Left renal pelvis (tissue), 4 donors: ENCODE measurements around the gene GNGT1. TPM values are rescaled to one million over a fixed set of nuclear protein-coding genes. Genes with fewer than 3 reads are reported as not detected.

Experiments
- DNase-seq, 4 donors: peaks; one replicate each; pipeline ENCODE4 v3.0.0-alpha.2; 2013; ENCODE audit warnings: low read depth in 4 of 4, low spot score in 3 of 4
- polyA plus RNA-seq, 4 donors: library from polyadenylated mRNA; unstranded; fragments of 120-200 nt; gene quantifications; one replicate each; pipeline ENCODE4 v1.2.1, GENCODE V29; 2013; ENCODE audit not compliant: insufficient read length in 4 of 4

GNGT1 gene
- under 1 TPM in 1 of 4 donors, not detected in 3; 0.26 TPM for polyA plus RNA-seq

DNA sequence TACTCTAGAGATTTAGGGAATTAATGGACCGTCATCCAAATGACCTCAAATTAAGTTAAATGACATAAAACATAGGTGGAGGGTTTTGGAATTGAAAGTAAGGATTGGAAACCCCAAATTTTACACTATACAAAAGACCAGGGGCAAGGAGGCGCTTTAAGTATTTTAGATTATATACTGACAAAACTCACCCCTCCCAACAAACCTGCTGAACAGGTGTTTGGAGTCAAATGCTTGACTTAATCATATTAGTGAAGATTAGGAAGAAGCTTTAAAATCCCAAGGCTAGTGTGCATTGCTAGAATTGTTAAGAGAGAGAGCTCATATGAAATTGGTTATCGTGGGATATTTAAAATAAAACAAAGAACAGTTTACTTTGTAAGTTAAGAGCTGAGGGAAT is at the start of gene GNGT1:
TSS of gene GNGT1 (plus strand) at position 301 of the 400 bp plus-strand sequence. CDS start 180 bp downstream, outside the sequence.
- DNase-seq, result no peak

DNA sequence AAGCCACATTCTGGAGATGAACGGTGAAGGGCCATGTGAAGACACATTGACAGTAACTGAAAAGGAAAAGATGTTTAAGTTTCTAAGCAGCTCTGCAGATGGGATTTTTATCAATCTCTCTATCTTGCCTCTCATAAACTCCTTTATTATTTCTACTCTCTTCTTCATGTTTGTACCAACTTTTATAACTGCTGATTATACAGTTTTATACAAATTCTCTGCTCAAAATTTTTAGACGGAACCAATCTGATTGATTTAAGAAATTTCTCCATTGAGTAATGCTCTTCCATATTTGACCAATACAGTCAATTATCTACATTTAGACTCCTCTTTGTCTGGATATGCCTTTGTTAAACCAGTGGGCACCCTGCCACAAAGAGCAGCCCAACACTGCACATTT is 47.5 kb upstream of the GNGT1 start:
- DNase-seq, result no peak

DNA sequence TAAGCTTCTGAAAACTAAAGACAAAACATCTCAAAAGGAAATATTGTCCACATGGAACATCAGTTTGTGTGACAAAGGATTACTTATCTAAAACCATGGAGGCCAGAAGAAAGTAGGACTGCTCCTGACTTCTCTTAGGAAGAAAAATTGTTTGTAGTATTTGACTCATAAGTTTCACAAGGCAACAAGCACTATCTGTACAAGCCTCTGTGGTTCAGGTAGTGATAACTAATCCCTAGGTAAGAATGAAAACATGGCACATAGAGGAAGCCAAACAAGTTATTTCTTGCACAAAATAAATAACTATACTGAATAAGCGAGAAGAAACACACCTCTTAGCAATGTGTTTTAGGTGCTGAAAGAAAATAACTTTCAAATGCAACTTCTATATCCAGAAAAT is 46.1 kb upstream of the GNGT1 start:
- DNase-seq, result no peak

DNA sequence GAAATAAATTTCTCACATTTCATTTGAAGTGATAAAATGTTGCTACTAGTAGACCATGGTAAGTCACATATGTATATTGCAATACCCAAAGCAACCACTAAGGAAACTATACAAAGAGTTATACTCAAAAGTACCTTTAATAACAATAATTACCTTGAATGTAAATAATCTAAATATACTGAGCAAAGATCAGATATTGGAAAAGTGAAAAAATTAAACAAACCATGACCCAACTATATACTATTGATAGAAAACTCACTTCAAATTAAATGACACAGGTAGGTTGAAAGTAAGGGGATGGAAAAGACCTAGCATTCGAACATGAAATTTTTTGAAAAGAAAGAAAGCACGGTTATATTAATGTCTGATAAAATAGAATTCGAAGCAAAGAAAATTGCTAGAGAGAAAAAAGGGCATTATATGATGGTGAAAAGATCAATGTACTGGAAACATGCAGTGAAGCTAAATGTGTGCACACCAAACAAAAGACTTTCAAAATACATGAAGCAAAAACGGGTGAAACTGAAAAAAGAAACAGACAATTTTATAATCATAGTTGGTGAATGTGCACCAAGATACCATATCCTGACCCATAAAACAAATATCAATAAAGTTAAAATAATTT is 44.9 kb upstream of the GNGT1 start:
- no peak for DNase-seq

DNA sequence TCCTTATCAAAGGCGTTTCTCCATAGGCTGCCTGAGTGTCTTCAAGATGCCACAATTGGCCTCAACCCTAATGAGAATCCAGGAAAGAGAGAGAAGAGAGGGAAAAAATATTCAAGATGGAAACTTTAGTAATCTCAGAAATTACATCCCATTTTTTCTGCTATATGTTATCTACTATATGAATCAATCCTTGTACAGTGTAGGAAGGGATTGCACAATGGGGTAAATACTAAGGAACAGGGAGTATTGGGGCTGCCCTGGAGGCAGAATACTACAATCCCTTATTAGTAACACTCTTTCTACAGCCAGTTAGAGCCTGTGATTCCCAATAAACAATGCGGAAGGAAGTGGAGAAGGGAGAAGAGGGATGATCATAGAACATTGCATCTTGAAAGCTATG is 43.7 kb upstream of the GNGT1 start:
- DNase-seq, result no peak

DNA sequence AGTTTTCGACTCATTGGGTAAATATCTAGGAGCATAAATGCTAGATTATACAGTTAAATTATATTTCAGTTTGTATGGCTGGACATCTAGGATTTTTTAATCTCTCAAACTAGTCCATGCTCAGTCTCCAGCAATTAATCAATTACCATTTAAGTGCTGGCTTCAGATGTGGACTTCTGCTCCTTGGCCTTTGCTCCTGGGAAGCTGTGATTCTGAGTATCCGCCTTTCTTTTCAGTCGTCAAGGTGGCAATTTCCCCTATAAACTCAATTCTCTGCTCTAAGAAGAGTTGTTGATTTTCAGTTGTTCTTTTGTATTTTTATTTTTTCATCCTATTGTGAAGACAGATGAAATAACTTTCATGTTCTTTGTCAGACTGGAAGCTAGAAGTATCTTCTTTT is 39.5 kb upstream of the GNGT1 start:
- DNase-seq, result no peak

DNA sequence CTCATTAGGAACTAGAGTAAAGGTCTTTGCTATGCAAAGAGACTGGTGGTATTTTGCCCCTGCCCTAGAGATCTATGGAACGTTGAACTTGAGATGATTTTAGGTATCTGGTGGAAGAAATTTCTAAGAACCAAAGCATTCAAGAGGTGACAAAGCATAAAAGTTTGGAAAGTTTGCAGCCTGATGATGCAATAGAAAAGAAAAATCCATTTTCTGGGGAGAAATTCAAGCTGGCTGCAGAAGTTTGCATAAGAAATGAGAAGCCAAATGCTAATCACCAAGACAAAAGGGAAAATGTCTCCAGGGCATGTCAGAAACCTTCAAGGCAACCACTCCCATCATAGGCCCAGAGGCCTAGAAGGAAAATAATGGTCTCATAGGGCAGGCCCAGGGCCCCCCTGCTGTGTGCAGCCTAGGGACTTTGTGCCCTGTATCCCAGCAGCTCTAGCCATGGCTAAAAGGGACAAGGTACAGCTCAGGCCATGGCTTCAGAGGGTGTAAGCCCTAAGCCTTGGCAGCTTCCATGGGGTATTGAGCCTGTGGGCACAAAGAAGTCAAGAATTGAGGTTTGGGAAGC is 32.3 kb upstream of the GNGT1 start:
- no peak for DNase-seq

DNA sequence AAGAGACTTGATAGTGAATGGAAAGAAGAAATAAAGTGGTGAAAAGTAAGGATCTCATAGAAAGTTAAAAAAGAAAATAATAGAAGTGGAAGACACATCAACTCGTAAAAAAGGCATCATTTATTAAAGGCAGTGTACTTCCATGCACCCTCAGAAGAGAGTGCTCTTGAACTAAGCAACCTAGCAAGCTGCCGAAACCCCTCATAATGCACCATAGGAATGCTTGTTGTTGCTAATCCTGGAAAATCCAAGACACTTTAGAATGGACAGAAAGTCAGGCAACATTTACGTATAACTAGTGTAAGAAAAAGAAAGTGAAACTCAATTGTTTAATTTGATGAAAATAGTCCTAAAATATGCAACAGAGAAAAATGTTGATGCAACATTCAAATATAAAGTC is 28.6 kb upstream of the GNGT1 start:
- DNase-seq, result no peak

DNA sequence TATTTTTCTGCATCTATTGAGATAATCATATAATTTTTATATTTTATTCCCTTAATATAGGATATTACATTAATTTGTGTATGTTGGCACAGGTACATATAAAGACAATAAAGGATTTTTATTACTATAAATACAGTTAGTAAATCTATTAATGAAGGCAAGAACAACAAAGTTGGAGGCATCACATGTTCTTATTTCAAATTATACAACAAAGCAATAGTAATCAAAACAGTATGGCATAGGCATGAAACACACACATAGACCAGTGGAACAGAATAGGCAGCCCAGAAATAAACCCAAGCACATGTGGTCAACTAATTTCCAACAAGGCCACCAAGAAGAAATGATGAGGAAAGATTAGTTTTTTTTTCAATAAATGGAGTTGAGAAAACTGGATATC is 27.0 kb upstream of the GNGT1 start:
- DNase-seq, result no peak

DNA sequence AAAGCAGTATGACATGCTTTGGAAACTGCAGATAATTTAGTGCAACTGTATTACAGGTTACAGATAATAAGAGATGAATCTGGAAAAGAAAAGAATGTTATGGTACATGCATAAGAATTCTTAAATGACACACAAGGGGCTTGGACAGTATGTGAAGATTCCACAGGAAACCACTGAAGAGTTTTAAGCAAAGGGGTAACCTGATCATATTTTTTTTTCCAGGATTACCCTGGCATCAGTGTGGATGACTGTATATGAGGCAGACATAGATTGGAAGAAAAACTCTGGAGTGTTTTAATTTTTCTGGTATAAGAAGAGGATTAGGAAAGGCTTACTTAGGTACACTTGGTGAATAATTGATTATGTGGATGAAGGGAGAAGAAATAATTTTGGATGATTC is 23.9 kb upstream of the GNGT1 start:
- no peak for DNase-seq

DNA sequence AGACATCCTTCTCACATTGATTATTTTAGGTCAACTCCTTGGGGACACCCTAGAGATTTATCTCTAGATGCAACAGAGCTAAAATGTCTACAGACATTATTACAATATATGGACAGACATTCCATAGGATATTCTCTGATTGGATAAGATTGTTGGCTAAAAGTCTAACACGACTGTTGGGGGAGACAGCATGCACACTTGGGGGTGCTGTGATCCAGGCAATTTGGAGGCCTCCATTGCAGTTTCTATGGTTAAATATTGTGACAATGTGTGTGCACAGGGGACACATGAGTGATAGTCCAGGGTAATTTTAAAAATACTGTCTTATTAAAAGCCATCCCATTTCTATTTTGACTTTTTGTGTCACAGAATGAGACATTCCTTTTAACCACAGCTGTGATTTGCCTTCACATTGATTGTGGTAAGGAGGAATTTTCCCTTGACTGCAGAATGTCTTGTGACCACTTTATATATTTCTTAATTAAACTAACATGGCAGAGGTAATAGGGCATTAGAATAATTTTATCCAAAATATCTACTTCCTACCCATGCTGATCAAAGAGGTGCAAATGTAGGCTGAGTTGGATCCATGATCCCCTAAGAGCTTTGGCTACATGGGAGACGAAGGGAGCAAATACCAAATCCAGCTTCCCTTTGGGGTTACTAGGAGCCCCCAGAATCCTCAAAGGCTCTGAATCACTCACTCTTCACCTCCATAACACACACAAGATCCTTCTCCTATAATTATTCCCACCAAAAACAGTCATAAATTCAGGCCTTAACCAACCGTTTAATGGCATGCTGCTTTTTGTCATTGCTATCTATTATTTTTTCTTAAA is 23.1 kb upstream of the GNGT1 start:
- DNase-seq, result no peak

DNA sequence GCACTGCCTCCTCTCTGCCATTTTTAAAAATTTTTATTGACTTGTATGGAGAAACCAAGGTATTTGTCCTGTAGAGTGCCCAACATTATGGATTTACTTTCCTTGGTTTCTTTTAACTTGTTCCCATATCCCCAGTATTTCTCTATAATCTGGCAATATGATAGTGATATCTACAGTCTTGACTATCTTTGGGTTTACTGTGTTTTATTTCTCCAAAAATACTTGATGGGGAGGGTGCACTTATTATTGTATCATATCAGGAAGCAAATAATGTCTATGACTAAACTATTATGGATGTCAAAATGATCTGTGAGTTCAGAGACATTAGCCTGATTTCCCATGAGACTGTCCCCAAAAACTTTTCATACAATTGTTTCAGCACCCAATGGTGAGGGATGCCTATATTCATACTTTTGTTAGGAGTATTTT is 22.4 kb upstream of the GNGT1 start:
- no peak for DNase-seq

DNA sequence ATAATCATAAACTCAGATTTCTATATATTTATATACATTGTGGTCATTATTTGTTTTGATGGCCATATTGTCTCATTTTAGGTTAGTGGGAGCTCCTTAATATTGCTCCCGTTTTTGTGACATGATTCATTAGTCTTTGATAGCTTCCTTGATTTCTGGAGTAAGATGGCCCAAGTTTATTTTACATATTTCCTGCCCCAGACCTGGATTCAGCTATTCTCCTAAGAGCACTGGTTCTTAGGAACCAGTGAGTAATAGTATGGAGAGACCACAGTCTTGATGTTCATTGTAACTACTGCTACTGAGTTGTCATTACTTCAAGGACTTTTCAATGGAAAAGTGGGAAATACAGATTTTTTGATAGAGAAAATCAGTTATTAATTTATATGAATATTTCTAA is 21.8 kb upstream of the GNGT1 start:
- no peak for DNase-seq

DNA sequence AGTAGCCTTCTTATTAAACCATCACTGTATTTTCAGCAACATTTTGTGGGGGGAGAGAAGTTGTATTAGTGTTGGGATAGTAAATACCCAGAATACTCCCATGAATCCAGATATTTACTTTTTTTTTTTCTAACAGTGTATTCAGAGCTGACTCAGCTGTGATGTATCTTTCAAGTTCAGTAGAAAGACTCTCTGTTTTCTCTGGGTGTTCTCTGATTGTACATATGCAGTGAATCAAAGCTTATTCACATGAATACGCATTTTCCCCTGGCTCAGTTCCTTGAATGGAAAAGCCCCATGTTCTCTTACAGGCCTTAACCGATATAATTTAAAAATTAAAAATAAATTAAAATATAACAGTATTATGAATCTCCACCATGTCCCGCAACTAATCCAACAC is 17.1 kb upstream of the GNGT1 start:
- DNase-seq, result no peak

DNA sequence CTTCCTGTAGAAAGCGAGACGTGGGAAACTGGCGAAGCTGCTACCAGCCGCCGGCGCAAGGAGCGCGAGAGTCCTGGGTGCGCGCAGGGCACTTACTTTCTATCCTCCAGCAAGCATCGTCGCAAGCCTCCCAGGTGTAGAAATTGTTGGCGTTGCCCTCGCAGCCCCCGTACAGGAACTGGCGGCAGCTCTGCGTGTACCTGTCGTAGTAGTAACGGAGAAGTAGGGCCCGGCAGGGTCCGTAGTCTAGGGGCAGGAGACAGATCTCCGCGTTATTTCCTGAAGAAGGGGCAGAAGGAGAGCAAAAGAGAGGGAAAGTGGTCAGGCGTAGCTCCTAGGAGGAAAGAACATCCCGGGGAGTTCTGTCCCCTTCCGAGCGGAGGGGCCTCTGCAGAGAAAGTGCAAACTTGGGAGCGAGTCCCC is 16.3 kb upstream of the GNGT1 start:
- DNase-seq, result peak in 3 of 4 donors; percentile 31 to 46 (median 35)

DNA sequence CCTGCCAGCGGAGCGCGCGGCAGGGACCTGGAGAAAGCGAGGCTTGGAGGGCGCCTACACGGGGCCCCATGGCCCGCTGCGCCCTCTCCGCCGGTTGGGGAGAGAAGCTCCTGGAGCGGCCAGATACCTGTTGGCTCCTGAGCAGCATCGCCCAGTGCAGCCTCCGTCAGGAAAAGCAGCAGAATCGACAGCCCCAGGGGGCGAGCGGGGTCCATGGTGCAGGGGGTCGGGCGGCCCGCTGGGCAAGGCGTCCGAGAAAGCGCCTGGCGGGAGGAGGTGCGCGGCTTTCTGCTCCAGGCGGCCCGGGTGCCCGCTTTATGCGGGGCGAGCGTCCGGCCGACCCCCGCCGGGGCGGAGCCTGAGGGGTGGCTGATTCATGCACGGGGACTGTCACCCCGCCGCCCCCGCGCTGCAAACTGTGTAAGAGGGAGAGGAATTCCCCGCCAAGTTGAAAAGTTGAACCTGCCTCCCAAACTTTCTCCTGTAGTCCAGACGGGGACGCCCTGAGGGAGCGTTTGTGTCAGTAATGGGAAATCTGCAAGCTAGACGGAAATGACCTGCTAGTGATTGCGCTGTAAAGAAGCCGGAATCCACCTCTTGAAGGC is 15.8 kb upstream of the GNGT1 start, which contains the start of gene TFPI2:
TSS of gene TFPI2 (minus strand) at position 290 of the 605 bp plus-strand sequence. CDS start at position 215, 75 bp downstream.
- DNase-seq, result peak in 3 of 4 donors; percentile 35 to 54 (median 41)

DNA sequence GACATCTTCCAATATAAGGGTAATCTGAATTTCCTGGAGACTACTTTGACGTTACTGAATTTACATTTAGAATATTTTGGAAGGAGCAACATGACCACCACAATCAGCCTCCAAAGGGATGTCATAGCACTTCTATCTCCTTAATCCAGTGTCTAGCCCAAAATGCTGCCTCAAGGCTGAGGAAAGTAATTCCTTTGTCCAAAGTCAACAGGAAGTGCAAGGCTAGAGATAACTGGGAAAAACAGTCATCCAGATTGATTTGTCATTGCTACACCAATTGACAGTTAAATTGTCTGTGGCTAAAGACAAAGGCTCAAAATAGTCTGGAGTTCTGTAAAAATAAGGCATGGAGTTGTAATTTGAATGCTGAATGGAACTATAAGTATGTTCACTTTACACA is 11.9 kb upstream of the GNGT1 start:
- no peak for DNase-seq

DNA sequence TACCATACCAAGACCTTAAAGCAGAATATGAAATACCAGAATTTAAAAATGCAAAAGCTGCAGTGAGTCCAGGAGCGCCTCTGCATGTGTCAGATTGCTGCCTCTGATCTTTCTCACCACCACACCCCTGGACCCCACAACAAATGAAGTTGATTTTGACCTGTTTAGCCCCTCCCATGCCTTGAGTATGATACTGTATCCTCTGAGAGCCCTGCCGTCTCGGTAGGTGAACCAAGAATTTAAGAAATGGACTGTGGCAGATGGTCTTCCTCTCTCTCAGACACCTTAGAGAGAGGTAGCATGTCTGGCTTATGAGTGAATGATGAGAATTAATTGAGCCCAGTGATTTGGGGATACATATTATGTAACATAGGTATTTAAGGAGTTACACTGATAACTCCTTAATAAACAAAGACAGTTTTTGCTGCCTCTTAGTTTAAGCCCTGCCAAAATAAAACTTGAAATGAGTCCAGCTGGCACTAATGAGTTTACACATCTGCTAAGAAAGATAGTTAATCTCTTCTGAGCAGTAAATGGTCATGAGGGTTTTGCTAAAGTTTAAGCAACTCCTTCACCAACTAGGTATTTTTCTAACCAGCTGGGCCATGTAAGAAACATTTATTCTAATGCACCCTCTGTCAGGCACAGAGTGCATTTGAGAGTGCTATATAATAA is 11.3 kb upstream of the GNGT1 start:
- no peak for DNase-seq

DNA sequence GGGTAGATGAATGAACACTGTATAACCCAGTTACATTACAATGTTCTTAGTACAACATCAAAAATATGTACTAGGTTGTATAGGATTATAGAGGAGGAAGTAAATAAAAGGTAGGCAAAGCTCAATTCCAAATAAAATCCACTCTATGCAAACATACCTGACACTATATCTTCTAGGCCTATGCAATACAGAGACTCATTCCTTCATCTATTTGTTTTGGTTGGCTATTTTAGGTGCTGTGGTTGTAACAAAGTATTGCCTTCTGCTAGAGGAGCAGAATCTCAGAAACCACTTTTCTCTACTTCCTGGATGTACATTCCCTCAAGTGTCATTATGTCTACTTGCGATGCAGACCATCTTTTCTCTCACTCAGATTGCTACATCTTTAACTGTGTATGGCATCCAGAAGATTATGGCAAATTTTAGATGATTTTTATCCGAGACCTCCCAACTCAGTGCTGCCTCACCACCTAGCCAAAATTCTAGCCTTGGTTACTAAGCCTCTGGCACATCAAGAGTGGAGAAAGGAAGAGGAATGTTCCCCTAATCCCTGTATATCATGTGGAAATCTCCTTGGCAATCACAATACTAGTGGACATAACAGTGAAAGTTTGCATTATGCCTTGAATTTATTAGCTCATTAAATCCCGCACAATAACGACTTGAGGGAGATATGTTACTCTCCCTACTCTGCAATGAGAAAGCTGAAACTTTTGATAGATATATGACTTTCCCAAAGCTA is 10.3 kb upstream of the GNGT1 start:
- DNase-seq, result no peak

DNA sequence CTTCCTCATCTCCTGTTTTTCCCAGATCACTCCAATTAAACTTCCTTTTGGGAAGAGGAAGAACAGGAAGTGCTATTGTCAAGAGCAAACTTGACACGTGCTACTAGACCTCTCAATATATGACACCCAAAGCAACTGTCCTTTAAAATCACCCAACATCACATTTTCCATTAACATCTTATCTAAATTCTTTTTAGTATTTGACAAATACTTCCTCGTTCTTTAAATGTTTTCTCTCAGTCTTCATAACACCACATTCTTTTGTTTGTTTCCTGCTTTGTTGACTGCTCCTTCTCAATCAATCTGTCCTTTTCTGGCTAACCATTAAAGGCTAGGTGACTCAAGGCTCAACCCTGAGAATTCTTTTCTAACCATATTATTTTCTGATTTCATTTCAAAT is 8.7 kb upstream of the GNGT1 start:
- DNase-seq, result no peak
